OCI-LY1 (cell line): ENCODE measurements around the gene TTC33.

ENCODE experiments used
- EZH2 ChIP-seq: fragments of 200-600 bp; sonication (generic), shearing (Covaris generic); IDR thresholded peaks from 2 replicates; pipeline ENCODE4 v1.8.0; 2017; ENCODE audit warnings: borderline replicate concordance, mixed run types, mild to moderate bottlenecking, antibody characterized with exemption, low read length, moderate library complexity, mixed read lengths
- TF ChIP-seq, protein P1 (sequence below): fragments of 200-600 bp; sonication (generic), shearing (Covaris generic); IDR thresholded peaks from 2 replicates; pipeline ENCODE4 v1.5.1; 2017; ENCODE audit warnings: mild to moderate bottlenecking, antibody characterized with exemption, low read length, moderate library complexity, mixed read lengths

- TF ChIP-seq, protein P1, sequence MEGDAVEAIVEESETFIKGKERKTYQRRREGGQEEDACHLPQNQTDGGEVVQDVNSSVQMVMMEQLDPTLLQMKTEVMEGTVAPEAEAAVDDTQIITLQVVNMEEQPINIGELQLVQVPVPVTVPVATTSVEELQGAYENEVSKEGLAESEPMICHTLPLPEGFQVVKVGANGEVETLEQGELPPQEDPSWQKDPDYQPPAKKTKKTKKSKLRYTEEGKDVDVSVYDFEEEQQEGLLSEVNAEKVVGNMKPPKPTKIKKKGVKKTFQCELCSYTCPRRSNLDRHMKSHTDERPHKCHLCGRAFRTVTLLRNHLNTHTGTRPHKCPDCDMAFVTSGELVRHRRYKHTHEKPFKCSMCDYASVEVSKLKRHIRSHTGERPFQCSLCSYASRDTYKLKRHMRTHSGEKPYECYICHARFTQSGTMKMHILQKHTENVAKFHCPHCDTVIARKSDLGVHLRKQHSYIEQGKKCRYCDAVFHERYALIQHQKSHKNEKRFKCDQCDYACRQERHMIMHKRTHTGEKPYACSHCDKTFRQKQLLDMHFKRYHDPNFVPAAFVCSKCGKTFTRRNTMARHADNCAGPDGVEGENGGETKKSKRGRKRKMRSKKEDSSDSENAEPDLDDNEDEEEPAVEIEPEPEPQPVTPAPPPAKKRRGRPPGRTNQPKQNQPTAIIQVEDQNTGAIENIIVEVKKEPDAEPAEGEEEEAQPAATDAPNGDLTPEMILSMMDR = peak; percentile 38
- no peak for TF ChIP-seq EZH2
Measured at GRCh38 chr5:40507095-40507494, 248.7 kb downstream of the TTC33 start.
